NOMO-1 (cell line): ENCODE data around the gene OR2T8.

Experiments used
- DNase-seq, 2 experiments: peaks; one replicate each; lab custom pipeline; 2025; ENCODE audit not compliant: unreplicated experiment in 2 of 2; lab: John Stamatoyannopoulos, UW

Gene OR2T8

GRCh38 chr1:247953408-247953807 lies 33.4 kb downstream of the OR2T8 start:
- no peak for DNase-seq

GRCh38 chr1:247961791-247962190 lies 41.7 kb downstream of the OR2T8 start:
- DNase-seq: no peak

DNA sequence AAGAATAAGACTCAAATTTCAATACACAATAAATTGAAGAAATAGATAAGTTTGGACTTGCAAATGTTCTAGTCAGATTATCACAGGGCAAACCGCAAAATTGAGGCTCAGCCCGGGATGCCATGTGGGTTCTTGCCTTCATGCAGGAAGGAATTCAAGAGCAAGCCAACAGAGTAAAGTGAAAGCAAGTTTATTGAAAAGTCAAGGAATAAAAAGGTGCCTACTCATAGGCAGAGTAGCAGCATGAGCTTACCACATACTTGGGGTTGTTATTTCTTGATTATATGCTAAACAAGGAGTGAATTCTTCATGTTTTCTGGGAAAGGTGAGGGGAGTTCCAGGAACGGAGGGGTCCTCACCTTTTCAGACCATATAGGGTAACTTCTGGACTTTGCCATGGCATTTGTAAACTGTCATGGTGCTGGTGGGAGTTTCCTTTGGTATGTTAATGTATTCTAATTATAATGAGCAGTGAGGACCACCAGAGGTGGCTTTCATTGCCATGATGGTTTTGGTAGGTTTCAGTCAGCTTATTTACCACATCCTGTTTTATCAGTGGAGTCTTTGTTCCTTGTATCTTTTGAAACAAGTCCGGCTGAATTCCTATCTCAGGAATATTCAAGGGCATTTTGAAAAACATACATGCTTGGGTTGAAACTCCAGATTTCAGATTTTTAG lies 43.0 kb downstream of the OR2T8 start:
- DNase-seq: no peak

GRCh38 chr1:247964933-247965332 lies 44.9 kb downstream of the OR2T8 start, which contains the start of gene OR2AK2:
Gene OR2AK2 (plus strand): TSS chr1:247965233. CDS start chr1:247965377, 144 bp downstream.
- DNase-seq: no peak

GRCh38 chr1:247966532-247967204 lies 46.6 kb downstream of the OR2T8 start:
- no peak for DNase-seq
